ENCODE data around the gene INPP5A.

The INPP5A gene

DNA sequence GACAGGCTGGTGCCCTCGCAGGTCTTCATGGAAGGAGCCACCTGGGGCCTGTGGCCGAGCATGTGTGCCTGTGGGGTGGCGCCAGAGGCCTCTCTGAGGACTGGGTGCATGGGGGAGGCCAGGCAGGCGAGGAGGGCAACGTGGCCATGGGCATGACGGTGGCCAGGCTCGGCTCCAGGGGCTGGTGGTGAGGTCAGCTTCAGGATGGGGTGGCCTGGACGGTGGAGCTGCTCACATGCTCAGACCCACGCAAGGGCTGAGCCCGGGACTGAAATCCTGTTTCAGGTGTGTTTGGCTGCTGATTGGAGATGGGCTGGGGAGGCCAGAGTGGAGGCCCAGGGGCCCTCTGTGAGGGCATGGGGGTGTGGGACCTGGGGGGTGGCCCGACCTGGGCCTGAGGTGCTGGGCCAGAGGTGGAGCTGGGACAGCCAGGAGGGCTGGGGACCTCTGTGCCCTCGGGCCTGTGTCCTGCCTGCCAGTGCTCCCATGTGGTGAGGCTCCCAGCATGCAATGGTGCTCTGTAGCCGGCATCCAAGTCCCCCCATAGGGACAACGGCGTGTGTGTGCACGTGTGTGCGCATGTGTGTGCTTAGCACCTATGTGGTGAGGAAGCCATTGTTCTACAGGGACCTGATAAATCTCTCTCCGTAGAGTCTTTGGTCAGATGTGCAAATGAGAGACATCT is 71.1 kb downstream of the INPP5A start:
- in situ Hi-C loops (cut with MboI; ENCODE audit: low sequenced_read_pairs), result no loop called here

DNA sequence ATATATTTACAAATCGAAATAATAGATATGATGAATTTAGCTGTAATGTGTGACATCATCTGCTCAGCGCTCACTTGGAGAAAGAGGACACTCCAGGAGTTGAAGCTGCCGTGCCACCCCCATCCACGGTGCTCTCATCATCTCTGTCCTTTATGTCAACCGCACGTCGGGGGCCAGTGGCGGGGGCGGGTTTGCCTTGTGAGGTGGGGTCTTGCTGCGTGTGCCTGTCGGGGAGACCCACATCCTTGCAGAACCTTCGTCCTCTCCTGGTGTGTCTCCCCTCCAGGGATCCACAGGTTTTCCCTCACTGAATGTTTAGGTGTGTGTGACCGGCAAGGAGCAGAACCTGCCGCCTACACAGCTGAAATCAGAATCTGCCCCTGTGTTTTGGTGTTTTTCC is 71.6 kb downstream of the INPP5A start:
- in situ Hi-C loops (cut with MboI; ENCODE audit: low sequenced_read_pairs), result no loop called here

DNA sequence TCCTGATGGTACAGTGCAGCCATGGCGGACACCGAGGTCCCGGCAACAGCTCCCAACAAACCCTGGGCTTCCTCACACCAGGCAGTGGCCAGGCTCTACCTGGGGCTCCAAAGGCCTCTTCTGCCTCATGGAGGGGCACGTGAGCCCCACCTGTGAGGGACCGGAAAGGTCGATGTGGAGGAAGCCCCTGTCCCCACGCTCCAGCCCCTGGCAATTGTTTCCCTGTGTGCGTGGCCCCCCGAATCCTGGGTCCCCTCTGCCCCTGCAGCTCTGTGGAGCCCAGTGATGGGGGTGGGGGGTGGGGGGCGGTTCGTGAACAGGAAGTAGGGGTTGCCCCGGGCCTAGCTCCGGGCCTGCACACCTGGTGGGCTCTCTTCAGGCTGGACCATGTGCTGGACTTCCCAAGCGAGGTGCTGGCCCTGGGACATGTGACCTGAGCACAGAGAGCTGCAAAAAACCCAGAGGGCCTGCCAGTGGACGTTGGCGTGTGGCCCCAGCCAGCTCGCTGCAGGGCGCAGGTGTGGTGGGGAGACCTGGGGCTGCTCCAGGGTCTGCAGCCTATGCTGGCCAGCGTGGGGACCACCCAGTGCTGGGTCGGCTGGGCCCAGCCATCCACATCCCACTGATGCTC is 72.6 kb downstream of the INPP5A start:
- in situ Hi-C loops (cut with MboI; ENCODE audit: low sequenced_read_pairs), result no loop called here

DNA sequence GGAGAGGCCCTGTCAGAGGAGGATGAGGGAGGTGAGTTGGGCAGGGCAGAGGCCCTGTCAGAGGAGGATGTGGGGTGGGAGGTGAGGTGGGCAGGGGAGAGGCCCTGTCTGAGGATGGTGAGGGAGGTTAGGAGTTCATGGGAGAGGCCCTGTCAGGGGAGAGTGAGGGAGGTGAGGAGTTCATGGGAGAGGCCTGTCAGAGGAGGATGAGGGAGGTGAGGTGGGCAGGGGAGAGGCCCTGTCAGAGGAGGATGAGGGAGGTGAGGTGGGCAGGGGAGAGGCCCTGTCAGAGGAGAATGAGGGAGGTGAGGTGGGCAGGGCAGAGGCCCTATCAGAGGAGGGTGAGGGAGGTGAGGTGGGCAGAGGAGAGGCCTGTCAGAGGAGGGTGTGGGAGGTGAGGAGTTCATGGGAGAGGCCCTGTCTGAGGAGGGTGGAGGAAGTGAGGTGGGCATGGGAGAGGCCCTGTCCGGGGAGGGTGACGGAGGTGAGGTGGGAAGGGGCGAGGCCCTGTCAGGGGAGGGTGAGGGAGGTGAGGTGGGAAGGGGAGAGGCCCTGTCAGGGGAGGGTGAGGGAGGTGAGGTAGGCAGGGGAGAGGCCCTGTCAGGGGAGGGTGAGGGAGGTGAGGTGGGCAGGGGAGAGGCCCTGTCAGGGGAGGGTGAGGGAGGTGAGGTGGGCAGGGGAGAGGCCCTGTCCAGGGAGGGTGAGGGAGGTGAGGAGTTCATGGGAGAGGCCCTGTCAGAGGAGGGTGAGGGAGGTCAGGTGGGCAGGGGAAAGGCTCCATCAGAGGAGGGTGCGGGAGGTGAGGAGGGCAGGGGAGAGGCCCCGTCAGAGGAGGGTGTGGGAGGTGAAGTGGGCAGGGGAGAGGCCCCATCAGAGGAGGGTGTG is 73.7 kb downstream of the INPP5A start:
- in situ Hi-C loops (cut with MboI; ENCODE audit: low sequenced_read_pairs), result no loop called here

DNA sequence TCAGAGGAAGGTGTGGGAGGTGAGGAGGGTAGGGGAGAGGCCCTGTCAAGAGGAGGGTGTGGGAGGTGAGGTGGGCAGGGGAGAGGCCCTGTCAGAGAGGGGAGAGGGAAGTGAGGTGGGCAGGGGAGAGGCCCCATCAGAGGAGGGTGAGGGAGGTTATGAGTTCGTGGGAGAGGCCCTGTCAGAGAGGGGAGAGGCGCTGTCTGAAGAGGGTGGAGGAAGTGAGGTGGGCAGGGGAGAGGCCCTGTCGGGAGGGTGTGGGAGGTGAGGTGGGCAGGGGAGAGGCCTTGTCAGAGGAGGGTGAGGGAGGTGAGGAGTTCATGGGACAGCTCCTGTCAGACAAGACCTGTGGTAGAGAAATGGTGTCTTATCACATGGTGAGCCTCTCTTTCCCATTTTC is 74.4 kb downstream of the INPP5A start:
- in situ Hi-C loops (cut with MboI; ENCODE audit: low sequenced_read_pairs), result no loop called here

DNA sequence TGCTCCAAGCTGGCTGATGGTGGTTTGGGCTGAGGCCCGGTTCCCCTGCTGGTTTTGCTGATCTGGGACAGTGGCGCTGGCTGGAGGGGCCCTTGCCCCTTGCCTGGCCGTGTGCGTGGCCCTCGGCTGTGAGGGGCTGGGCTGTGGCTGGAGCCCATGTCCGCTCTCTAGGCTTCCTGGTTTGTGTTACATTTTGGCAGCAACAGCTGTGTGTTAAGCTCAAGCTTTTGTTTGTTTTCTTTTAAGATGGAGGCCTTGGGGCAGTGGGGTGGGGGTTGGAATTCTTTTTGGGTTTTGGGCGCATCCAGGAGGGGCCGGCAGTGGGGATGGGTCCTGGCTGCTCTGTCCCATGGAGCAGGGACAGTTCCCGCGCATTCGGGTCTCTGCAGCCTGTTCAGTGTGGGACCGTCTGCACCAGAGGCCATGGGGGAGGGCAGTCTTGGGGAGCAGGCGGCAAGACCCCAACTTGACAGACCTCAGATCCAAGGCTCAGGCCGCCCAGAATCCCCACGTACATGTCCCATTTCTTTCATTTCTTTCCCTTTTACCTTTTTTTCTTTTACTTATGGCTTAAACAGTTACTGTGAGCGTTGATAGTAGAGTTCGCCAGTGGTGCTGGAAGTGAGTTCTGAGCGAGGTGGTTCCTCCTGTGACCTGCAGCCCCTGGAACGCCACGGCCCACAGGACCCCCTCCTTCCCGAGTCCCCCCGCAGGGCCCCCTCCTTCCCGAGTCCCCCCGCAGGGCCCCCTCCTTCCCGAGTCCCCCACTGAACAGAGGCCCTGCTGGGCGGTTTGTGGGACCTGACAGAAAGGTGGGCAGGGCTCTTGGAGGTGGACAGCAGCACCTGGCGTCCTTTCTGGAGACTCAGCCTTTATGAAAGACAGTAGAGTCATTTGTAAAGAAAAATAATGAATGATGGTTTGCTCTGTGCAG is 75.3 kb downstream of the INPP5A start:
- in situ Hi-C loops (cut with MboI; ENCODE audit: low sequenced_read_pairs), result no loop called here

DNA sequence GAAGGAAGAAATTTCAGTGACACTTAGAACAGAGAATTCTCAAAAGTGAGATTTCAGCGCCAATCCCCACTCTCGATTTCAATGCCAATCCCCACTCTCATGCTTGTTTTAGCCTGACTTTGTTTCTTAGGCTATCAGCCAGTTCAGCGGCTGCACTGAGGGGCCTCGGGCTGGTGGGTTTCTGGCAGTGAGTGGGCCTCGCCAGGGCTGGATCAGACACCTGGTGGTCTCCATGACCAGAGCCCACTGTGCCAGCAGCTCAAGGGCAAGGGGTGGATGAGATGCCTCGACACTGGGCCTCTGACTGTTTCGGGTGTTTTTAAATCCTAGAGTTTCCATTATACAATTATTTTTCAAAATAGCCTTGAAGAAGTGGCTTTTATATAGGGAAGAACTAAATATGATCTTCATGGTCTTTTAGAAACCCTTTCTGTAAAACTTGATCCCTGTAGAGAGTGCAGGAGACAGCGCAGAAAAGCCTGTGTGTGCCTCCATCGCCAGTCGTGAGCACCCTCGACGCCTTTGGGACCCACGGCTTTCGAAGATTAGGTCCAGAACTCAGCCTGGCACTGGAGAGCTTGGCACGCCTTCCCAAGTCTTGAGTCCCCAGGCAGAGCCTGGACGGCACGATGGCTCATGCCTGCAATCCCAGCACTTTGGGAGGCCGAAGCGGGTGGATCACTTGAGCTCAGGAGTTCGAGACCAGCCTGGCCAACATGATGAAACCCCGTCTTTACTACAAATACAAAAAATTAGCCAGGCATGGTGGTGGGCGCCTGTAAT is 76.2 kb downstream of the INPP5A start:
- in situ Hi-C loops (cut with MboI; ENCODE audit: low sequenced_read_pairs), result no loop called here

DNA sequence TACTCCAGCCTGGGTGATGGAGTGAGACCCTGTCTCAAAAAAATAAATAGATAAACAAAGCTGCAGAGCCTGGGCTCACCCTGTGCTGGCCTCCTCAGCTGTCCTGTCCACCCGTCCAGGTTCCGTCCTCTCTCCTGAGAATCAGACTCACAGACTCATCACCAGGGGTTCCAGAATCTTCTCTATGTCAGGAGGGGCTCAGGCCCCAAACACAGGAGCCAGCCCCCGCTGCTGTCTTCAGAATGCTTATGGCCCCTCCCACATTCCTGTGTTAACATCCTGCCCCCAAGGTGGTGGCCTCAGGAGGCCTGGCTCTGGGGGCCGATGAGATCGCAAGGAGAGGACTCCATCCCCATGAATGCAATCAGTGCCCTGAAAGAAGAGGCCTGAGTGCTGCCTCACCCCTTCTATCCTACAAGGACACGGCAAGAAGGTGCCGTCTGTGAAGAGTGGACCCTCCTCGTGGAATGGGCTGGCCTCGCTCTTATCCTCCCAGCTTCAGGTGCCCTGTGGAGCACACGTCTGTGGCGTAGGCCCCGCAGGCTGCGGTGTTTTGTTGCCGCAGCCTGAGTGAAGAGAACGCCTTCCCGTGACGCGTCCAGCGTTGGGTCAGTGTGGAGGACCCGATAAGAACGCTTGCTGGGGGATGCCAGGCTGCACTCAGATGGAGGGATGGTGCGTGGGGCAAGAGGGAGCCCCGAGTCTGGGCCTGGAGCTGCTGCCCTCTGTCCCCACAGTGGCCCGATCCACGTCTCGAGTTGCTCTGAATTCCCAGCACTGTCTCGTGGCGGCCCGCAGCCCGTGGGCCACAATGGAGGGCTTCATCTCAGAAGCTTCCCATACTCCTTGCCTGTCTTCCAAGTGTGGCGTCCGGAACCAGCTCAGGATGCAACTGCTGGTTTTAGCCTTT is 77.1 kb downstream of the INPP5A start:
- in situ Hi-C loops (cut with MboI; ENCODE audit: low sequenced_read_pairs), result no loop called here

DNA sequence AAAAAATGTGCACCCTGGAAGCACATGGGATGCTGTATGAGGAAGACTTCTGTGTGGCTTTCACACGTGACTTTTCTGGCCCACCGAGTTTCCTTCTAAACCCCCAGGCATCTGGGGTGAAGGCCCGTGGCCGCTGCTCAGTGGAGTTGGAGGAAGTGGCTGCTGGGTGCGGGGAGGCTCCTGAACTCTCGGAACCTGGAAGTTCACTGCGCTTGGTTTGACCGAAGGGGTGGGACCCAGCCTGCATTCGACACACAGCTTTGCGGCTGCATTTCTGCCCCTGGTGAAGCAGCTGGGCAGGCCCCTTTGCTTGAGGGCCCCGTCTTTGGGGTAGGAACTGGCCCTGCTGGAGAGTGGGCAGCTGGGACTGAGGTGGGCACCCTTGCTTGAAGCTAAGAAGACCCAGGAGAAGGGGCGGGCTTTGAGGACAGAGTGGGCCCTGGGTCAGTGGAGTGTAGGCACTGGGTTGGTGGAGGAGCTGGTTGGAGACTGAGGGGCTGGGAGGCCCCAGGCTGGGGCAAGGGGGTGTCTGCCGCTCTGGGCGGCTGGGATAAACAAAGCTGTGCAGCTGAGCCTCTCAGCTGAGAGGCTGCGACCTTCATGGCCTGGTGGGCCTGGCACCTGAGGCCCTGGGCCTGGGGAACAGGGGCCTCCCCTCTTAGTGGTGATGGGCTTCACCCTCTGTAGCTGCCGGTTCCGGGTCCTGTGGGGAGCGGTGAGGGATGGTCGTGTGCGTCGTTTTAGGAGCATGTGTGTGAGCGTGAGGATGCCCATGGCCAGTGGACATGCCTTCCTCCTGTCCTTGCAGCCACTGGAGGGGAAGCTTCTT is 78.0 kb downstream of the INPP5A start:
- in situ Hi-C loops (cut with MboI; ENCODE audit: low sequenced_read_pairs), result no loop called here

DNA sequence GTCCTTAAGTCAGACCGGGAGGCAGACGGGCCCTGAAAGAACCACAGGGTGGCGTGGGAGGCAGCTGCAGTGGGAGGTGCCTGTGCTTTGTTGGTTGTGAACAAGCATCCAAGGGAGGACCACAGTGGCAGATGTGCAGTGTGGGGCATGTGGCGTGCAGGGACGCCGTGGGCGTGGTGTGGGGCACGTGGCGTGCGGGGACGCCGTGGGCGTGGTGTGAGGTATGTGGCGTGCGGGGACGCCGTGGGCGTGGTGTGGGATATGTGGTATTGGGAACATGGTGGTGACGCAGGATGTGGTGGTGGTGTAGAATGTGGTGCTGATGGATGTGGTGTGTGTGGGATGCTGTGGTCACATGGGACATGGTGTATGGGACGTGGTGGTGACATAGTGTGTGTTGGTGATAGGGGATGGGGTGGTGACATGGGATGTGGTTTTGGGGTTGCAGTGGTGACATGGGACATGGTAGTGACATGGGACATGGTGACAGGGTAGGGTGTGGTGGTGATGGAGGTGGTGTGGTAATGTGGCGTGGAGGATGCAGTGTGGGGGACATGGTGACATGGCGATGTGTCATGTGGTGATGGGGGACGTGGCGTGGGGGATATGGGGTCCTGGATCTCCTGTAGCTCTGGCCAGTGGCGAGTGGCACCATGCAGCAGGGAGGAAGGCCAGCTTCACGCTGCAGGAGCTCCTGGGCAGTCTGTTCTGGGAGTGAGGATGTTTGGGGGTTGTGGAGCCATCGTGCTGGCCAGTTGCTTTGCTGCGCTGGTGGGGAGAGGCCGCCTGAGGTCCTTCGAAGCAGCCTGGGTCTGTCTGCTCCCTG is 78.8 kb downstream of the INPP5A start:
- in situ Hi-C loops (cut with MboI; ENCODE audit: low sequenced_read_pairs), result no loop called here

DNA sequence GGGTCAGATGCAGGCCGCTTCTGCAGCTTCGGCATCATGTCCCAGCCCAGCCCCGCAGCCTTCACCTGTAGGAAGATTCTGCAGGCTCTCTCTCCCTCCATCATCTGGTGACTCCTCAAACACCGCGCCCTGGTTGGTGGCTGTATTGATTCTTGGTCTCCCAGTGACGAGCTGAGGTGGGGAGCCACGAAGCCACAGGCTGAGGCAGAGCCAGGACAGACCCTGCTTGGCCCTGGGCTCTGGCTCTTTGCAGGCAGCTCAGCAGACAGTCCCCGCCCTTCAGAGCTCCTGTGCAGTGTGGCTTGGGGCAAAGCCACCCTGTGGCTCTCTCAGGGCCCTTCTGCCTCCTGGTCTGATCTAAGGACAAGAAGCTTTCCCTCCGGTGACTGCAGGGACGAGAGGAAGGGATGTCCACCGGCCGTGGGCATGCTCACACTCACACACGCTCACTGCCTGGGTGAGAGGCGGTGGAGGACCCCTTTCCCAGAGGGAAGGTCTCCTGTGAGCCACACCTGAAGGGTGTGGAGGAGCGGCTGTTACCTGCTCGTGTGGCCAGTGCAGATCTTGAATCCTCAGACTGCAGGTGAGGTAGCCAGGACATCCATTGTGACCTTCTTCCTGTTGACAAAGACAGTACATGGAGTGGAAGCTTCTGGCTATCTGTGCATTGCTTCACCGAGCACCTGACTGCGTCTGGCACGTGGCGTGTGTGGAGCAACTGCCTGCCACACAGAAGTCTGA is 79.6 kb downstream of the INPP5A start:
- in situ Hi-C loops (cut with MboI; ENCODE audit: low sequenced_read_pairs), result no loop called here

DNA sequence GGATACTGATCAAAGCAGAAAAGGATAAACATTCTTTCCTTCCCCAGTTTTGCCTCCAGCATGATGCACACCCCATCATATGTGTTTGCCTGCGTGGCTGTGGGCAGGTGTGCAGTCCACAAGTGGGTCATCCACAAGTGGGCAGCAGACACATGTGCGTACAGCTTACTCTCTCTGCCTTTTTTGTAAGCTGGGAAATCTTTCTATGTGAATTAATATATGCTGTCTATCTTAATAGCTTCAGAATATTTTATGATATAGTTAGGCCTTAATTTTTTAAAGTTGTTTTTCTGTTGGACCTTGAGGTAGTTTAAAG is 80.1 kb downstream of the INPP5A start:
- in situ Hi-C loops (cut with MboI; ENCODE audit: low sequenced_read_pairs), result no loop called here

DNA sequence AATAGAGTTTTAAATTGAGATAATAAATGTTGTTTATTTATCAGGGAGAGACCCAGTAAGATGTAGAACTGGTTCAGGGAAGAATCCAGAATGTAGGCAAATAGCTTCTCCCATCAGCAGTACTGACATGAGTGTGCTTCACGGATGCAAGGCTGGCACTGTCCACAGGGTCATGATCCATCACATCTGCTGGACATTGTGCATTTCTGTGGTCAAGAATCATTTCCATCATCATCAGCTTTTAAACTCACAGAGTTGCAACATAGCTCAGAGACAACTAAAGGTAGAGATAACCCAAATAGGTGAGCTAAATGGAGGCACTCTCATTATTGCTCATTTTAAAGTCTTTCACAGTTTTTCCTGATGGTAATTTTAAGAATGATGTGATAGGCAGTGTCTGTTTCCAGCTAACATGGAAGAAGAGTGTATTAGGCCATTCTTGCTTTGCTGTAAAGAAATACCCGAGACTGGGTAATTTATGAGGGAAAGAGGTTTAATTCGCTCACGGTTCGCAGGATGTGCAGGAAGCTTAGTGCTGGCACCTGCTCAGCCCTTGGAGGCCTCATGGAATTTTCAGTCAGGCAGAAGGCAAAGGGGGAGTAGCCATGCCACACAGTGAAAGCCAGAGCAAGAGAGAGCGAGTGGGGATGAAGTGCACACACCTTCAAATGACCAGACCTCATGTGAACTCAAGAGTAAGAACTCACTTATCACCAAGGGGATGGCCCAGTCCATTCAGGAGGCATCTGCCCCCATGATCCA is 80.8 kb downstream of the INPP5A start:
- in situ Hi-C loops (cut with MboI; ENCODE audit: low sequenced_read_pairs), result no loop called here

DNA sequence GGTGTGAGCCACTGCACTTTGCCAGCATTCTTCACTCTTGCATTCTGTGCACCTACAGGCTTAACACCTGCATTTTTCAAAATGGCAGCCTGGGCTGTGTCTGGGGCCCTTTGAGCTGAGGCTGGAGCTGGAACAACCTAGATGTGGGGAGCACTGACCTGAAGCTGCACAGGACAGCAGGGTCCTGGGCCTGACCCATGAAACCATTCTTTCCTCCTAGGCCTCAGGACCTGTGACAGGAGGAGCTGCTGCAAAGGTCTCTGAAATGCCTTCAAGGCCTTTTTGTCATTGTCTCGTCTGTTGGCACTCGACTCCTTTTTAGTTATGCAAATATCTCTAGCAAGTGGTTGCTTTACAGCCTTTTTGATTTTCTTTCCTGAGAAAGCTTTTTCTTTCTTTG is 82.3 kb downstream of the INPP5A start:
- in situ Hi-C loops (cut with MboI; ENCODE audit: low sequenced_read_pairs), result no loop called here

DNA sequence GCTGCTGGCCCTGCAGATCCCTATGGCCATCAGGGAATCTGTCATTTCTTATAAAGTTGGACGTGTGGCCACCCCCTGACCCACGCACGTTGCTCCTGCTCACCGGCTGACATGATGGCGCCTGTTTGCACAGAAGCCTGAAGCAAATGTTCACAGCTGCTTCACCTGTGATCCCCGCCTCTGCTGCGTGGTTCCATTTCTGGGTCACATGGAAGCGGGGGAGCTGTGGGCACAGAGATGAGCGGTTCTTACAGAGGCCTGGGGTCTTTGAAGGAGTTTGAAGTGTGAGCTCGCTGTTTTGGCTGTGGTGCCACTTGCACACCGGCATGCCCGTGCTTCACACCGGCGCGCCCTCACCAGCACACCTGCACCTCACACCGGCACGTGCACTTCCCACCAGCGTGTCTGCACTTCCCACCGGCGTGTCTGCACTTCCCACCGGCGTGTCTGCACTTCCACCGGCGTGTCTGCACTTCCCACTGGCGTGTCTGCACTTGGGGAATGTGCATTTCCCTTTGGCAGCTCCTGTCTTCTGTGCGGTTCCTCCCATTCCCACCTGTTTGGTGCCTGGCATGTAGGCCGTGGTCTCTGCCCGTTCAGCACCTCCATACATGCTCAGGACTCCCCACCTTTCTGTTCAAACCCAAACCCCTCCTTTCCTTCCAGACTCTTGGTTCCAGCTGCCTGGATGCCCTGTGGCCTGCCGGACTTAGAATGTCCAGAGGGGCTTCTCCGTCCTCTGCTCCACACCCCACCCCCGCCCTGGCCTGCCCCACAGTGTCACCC is 86.7 kb downstream of the INPP5A start:
- in situ Hi-C loops (cut with MboI; ENCODE audit: low sequenced_read_pairs), result no loop called here

Measured in HL-60/S4 treated with phorbol 12-myristate 13-acetate at 8.2 ng/mL for 4 days and 3 days (cell line).